Measurements from ENCODE around the gene SLMAP.

GRCh38 chr3:57826952-57827723, 71.0 kb downstream of the SLMAP start:
- TF ChIP-seq, protein P1, sequence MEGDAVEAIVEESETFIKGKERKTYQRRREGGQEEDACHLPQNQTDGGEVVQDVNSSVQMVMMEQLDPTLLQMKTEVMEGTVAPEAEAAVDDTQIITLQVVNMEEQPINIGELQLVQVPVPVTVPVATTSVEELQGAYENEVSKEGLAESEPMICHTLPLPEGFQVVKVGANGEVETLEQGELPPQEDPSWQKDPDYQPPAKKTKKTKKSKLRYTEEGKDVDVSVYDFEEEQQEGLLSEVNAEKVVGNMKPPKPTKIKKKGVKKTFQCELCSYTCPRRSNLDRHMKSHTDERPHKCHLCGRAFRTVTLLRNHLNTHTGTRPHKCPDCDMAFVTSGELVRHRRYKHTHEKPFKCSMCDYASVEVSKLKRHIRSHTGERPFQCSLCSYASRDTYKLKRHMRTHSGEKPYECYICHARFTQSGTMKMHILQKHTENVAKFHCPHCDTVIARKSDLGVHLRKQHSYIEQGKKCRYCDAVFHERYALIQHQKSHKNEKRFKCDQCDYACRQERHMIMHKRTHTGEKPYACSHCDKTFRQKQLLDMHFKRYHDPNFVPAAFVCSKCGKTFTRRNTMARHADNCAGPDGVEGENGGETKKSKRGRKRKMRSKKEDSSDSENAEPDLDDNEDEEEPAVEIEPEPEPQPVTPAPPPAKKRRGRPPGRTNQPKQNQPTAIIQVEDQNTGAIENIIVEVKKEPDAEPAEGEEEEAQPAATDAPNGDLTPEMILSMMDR (IDR thresholded peaks at IDR 0.05) = no peak
- TF ChIP-seq POLR2A (IDR thresholded peaks at IDR 0.05) = no peak

All from uterus (tissue), 2 donors.